HG02642 (cell line): Measurements from ENCODE around the gene FGF10.

Source experiments
- ATAC-seq: cut with Tn5 transposase; IDR thresholded peaks from one replicate; pipeline ENCODE4 v1.9.1; 2021; ENCODE audit warnings: mild to moderate bottlenecking; ENCODE audit not compliant: unreplicated experiment, poor library complexity

FGF10 gene

GRCh38 chr5:44360919-44361318 lies 28.3 kb downstream of the FGF10 start:
- ATAC-seq, result no peak

GRCh38 chr5:44358421-44358820 lies 30.8 kb downstream of the FGF10 start:
- ATAC-seq, result no peak

DNA sequence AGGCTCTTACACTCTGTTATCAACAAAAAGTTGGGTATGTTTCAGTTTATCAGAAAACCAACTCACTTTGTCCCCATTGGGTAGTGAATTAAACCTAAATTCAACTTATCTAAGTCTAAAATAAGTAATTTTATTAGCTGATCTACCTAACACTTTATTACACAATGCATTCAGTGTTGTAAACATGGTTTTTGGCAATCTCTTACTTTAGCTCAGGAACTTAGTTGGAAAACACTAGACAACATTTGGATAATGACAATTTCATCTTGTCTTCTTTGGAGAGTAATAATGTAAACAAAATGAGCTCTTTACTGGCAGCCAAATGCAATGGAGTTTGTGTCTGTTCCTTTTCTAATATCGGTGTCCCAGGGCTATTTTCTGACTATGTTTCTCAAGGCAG lies 33.0 kb downstream of the FGF10 start:
- no peak for ATAC-seq

DNA sequence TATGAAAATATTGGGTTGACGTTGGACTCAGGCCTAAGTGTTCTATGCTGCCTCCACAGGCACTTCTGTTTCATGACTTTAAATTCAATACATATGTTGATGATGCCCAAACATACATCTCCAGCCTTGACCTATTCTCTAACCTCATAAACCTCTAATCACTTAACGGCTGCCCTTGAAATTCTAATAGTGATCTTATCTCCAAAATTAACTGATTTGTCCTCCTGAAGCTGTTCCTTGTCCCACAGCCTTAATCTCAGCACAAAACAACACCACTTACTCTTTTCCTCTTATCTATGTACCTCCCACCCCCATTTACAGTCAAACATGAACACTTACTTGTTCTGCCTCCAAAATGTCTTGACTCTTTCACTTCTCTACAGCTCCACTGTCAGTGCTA lies 43.3 kb downstream of the FGF10 start:
- ATAC-seq, result no peak

DNA sequence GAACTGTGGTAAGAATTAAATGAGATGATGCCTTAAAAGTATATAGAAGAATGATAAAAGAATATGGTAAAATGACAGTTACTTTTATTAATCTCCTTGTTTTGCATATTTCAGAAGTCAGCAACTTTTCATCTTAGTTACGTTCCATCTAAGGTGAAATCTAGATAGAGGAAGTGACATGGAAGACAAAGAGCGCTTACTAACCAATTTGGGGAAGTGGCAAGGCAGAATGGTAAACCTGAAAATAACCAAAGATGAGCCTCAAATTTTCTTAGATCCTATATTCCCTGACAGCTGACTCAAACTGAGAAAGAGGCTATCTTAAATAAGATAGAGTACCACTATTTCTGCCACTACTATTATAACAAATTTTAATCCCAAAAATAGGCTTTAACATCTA lies 52.5 kb downstream of the FGF10 start:
- peak; percentile 50 for ATAC-seq

DNA sequence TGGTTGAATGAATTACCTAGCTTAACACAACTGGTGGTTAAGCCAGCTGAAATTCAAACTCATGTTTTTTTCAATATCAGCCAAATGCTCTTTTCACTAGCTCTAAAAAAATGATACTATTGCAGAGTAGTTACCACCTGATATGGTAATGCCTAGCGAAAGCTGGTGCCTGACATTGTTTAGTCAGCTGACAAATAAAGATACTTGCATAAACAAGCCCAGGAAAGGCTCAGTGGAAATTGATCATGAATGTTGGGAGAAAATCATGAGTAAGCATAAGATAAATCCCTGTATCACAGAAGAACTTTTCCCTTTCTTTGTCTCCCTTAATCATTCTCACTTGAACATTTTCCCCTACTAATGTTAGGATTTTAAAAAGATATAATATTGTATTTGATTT lies 54.6 kb downstream of the FGF10 start:
- ATAC-seq, result no peak

DNA sequence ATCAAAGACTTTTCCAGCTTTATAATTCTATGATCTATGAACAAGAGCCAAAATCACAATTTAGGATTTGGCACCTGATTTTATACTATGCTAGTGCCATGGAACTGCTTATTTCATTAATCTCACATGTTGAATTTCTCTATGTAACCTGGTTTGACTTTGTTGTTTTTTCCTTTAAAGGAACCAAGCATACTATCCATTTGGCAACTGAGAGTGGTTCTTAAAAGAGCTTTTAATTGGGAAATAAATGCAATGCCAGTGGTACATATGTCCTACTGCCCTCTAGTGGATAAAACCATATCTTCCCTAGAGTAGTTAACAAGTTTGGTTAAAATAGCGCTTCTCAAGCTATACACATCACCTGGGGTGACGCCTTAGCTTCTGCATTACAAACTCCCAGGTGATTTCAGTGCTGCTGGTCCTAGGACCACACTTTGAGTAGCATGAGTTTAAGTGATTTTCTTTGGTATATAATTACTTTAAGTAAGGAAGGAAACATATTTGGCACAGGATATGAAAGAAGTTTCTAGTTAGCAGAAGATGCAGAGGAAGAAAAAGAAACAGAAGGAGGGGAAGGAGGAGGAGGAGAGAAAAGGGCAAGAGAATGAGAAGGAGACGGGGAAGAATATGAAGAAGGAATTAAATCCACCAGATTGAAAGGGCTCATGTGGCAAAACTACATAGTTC lies 56.8 kb downstream of the FGF10 start:
- peak; percentile 68 for ATAC-seq

GRCh38 chr5:44331471-44332050 lies 57.7 kb downstream of the FGF10 start:
- no peak for ATAC-seq

DNA sequence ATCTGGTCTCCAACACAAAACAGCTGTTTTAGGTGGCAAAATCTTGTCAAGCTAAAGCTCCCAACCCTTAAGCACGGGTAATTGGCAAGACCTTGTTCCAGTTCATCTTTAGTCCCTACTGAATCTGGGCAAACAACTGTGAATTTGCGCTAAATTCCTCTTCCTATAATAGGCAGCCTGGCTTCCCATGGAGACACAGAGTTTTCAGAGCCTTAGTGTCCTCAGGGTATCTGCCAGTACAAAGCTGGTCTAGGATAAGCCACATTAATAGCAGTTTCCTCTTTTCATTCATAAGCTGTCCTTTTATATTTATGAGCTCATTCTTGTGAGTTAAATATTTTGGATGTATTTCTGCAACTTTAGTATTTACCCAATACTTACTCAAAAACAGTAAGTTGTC lies 59.5 kb downstream of the FGF10 start:
- no peak for ATAC-seq

GRCh38 chr5:44321144-44321725 lies 68.0 kb downstream of the FGF10 start:
- no peak for ATAC-seq

GRCh38 chr5:44320188-44320587 lies 69.0 kb downstream of the FGF10 start:
- no peak for ATAC-seq

DNA sequence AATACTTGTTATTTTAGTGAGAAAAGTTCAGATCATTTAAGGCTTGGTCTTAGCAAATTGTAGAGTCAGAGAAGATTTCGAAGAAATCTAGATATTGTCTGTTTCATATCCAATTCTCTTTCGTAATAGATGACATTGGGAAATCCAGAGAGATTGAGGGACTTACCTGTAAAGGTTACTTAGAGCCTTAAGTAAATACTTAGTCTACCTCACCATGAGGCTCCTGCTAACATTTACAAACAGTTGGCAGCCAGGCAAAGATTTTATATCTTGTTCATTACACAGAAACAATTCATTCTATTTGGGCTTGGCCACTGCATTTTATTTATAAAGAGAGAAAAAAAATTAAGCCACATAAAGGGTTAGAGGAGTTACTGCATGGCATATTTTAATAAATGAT lies 70.3 kb downstream of the FGF10 start:
- ATAC-seq, result no peak

- no peak for ATAC-seq
Observed at GRCh38 chr5:44312374-44312773, 76.8 kb downstream of the FGF10 start.

GRCh38 chr5:44300551-44300950 lies 88.7 kb downstream of the FGF10 start:
- no peak for ATAC-seq

- no peak for ATAC-seq
Observed at GRCh38 chr5:44299394-44299793, 89.8 kb downstream of the FGF10 start.

DNA sequence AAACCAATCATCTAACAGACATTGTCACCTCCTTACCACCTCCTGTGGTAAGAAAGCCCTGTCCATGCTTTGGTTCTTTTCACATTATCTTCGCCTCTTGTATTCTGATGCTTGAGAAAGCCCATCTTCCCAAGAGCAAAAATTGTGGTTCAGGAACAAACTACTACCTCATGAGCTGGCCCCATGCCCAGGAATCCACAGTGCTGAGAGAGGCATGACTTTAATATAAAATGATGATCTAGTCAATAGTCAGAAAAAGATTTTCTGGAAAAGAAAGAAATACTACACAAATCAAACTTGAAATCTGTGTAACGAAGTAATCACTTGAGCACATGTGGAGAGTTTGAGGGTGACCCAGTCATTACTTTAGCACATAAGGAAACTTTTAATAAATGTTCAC lies 94.7 kb downstream of the FGF10 start:
- no peak for ATAC-seq

DNA sequence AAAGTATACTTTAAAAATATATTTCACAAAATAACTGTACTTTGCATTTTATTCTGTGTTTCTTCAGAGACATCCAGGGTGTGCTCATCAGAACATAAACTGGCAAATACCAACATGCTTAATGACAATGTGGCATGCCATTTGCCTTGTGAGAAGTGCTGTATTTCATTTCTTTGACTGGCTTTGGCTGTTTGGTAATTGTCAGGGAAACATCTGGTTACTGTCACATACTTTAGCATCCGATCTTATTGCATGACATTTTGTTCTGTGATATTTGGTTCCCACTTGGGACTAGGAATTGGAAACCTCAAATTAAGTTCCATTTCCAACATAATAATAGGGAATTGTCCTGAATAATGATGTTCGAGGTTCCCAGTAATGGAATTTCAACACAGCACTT lies 96.5 kb downstream of the FGF10 start:
- no peak for ATAC-seq

GRCh38 chr5:44278469-44278868 lies 110.8 kb downstream of the FGF10 start:
- no peak for ATAC-seq

GRCh38 chr5:44275908-44276307 lies 113.3 kb downstream of the FGF10 start:
- ATAC-seq, result no peak

GRCh38 chr5:44275329-44275728 lies 113.9 kb downstream of the FGF10 start:
- no peak for ATAC-seq

GRCh38 chr5:44267909-44268308 lies 121.3 kb downstream of the FGF10 start:
- ATAC-seq, result no peak
